Osteoblast (primary cell): ENCODE results near the gene PSPC1. TPM values are rescaled to one million over a fixed set of nuclear protein-coding genes. Genes with fewer than 3 reads are reported as not detected.
A peak's percentile ranks its signal among the peaks of the same experiment; 100 is the strongest.

Source experiments
- DNase-seq: peaks from one replicate; pipeline ENCODE4 v3.0.0; 2011; ENCODE audit warnings: low spot score, mixed read lengths; ENCODE audit not compliant: insufficient read length; ENCODE audit errors: missing footprints
- H2AFZ ChIP-seq: 2 replicates; pipeline ENCODE4 v1.6.0; 2011; ENCODE audit warnings: mild to moderate bottlenecking, low read length
- H3K27ac ChIP-seq: 2 replicates; pipeline ENCODE4 v1.5.1; 2011; ENCODE audit warnings: mild to moderate bottlenecking, low read depth, low read length, moderate library complexity
- H3K27me3 ChIP-seq: 2 replicates; pipeline ENCODE4 v1.6.0; 2012; ENCODE audit warnings: mild to moderate bottlenecking, control low read depth, inconsistent platforms, low read length, moderate library complexity; ENCODE audit not compliant: insufficient read depth
- H3K36me3 ChIP-seq: 2 replicates; pipeline ENCODE4 v1.5.1; 2011; ENCODE audit warnings: mild to moderate bottlenecking, low read length, control low read depth, moderate library complexity; ENCODE audit not compliant: insufficient read depth
- H3K4me1 ChIP-seq: 2 replicates; pipeline ENCODE4 v1.5.1; 2011; ENCODE audit warnings: mild to moderate bottlenecking, low read length, control low read depth, moderate library complexity; ENCODE audit not compliant: insufficient read depth
- H3K4me2 ChIP-seq: 2 replicates; pipeline ENCODE4 v1.6.0; 2011; ENCODE audit warnings: mild to moderate bottlenecking, low read length; ENCODE audit not compliant: insufficient read depth
- H3K4me3 ChIP-seq: fragments of 200-600 bp; sonication (generic); 3 replicates; pipeline ENCODE4 v1.5.1; 2012; ENCODE audit warnings: mild to moderate bottlenecking, low read length, inconsistent platforms; ENCODE audit not compliant: insufficient read depth
- H3K79me2 ChIP-seq: 2 replicates; pipeline ENCODE4 v1.6.0; 2012; ENCODE audit warnings: mild to moderate bottlenecking, low read length, control low read depth, inconsistent platforms; ENCODE audit not compliant: insufficient read depth
- H3K9me3 ChIP-seq: 2 replicates; pipeline ENCODE4 v1.5.1; 2011; ENCODE audit warnings: low read depth, low read length, control low read depth
- H4K20me1 ChIP-seq: 2 replicates; pipeline ENCODE4 v1.6.0; 2012; ENCODE audit warnings: mild to moderate bottlenecking, low read length, control low read depth; ENCODE audit not compliant: insufficient read depth
- CTCF ChIP-seq: IDR thresholded peaks from 2 replicates; pipeline ENCODE4 v1.5.1; 2011; ENCODE audit warnings: mild to moderate bottlenecking, low read depth, low read length, moderate library complexity; ENCODE audit errors: extremely low read depth
- total RNA-seq: library from RNA; depleted of rRNA; stranded (reverse); fragments of >200 nt; gene quantifications from 2 replicates; pipeline ENCODE4 v1.2.3, GENCODE V29; 2012

Gene PSPC1
- total RNA-seq, 1 donor: 59.0 TPM

- Histone ChIP-seq H3K36me3 (peaks cover 27% of the 10 kb centered on the region), H3K4me1 (no peaks in the 10 kb centered on the region), H3K79me2 (peaks cover 95% of the 10 kb centered on the region), H3K4me2 (no peak overlapping the region), H3K4me3 (no peak overlapping the region), H3K27me3 (no peaks in the 10 kb centered on the region), H2AFZ (no peak overlapping the region), H3K27ac (no peak overlapping the region), H3K9me3 (no peaks in the 10 kb centered on the region), H4K20me1 (peaks cover 18% of the 10 kb centered on the region)
- TF ChIP-seq CTCF: no peak
- no peak for DNase-seq
These were observed 12.9 kb downstream of the PSPC1 start for GRCh38 chr13:19769854-19770253.

- Histone ChIP-seq H3K27ac (no peak overlapping the region), H4K20me1 (peaks cover 30% of the 10 kb centered on the region), H3K79me2 (peaks cover 95% of the 10 kb centered on the region), H3K4me3 (no peak overlapping the region), H3K27me3 (no peaks in the 10 kb centered on the region), H3K4me2 (no peak overlapping the region), H2AFZ (no peak overlapping the region), H3K36me3 (peaks cover 40% of the 10 kb centered on the region), H3K9me3 (no peaks in the 10 kb centered on the region), H3K4me1 (no peaks in the 10 kb centered on the region)
- no peak for TF ChIP-seq CTCF
- no peak for DNase-seq
These were observed 14.8 kb downstream of the PSPC1 start for GRCh38 chr13:19767966-19768365.

GRCh38 chr13:19766591-19766990, 16.2 kb downstream of the PSPC1 start:
- Histone ChIP-seq H3K79me2 (peaks cover 96% of the 10 kb centered on the region), H3K4me2 (no peak overlapping the region), H4K20me1 (peaks cover 35% of the 10 kb centered on the region), H3K36me3 (peaks cover 32% of the 10 kb centered on the region), H3K4me1 (no peaks in the 10 kb centered on the region), H3K27ac (no peak overlapping the region), H2AFZ (no peak overlapping the region), H3K4me3 (no peak overlapping the region), H3K27me3 (no peaks in the 10 kb centered on the region), H3K9me3 (no peaks in the 10 kb centered on the region)
- TF ChIP-seq CTCF: no peak
- DNase-seq: no peak

- peaks cover 15% of the 10 kb centered on the region for H3K36me3 ChIP-seq
- no peaks in the 10 kb centered on the region for H3K27me3 ChIP-seq
- no peak for TF ChIP-seq CTCF
These were observed 18.5 kb downstream of the PSPC1 start for GRCh38 chr13:19764237-19764636.

More at GRCh38 chr13:19764237-19764636, 18.5 kb downstream of the PSPC1 start:
- no peak overlapping the region for H3K4me3 ChIP-seq
- DNase-seq: peak; percentile 37
- H3K79me2 ChIP-seq: peaks cover 96% of the 10 kb centered on the region
- no peak overlapping the region for H2AFZ ChIP-seq
- H3K27ac ChIP-seq: no peak overlapping the region
- peaks cover 36% of the 10 kb centered on the region for H4K20me1 ChIP-seq
- H3K4me1 ChIP-seq: no peaks in the 10 kb centered on the region
- no peaks in the 10 kb centered on the region for H3K9me3 ChIP-seq
- no peak overlapping the region for H3K4me2 ChIP-seq
